Measurements from ENCODE around the gene POLR2M. TPM values are rescaled to one million over a fixed set of nuclear protein-coding genes. Genes with fewer than 3 reads are reported as not detected.

POLR2M gene
- polyA plus RNA-seq, 2 of the 4 experiments (the other 2 are of a cell fraction): 67.9 to 107 TPM

DNA sequence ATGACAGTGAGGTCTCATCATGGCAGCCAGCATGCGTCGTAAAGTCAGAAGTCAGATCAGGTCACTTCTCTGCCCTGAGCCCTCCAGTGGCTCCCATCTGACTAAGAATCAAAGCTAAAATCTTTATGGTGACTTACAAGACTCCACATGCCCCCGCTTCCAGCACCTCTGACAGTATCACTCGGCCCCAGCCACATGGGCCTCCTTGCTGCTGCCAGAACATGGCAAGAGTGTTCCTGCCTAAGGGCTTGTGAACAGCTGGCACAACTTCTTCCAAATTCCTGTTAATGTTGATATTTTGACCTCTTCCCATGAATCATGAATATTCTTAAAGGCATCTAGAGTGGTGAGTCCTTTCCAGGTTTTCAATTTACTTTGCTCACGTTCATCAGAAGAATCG, 20.5 kb downstream of the POLR2M start:
- no peak for DNase-seq (ENCODE audit: low read depth in 1 of 2, low spot score in 1 of 2)
- CTCF ChIA-PET: no interaction called here
- no peak for ATAC-seq
- H3K4me1 ChIP-seq: no peaks in the 10 kb centered on the region
- POLR2A ChIA-PET: no interaction called here
- H3K27ac ChIP-seq: no peak overlapping the region
- 88% methylated on average over 6 of the region's 6 CpGs for WGBS (ENCODE audit: missing lambda C conversion rate)
- no peak overlapping the region for H3K4me2 ChIP-seq
- TF ChIP-seq ZC3H11A (IDR thresholded peaks at IDR 0.05) (no peak), JUN (IDR thresholded peaks at IDR 0.05) (no peak), ZFP36 (IDR thresholded peaks at IDR 0.05; ENCODE audit: borderline replicate concordance, partially characterized antibody) (no peak), TFCP2L1 (CRISPR knock-in tag; IDR thresholded peaks at IDR 0.05) (no peak), POLR2AphosphoS2 (conservative IDR thresholded peaks at IDR 0.05; ENCODE audit: low read length) (no peak)
- H3K4me3 ChIP-seq: no peak overlapping the region
- no peak for FAIRE-seq
- no peaks in the 10 kb centered on the region for H3K9me3 ChIP-seq

- ATAC-seq: no peak
- no peak for DNase-seq (ENCODE audit: low read depth in 1 of 2, low spot score in 1 of 2)
- no peaks in the 10 kb centered on the region for H3K4me1 ChIP-seq
- ChIA-PET POLR2A (no interaction called here), CTCF (interaction anchor here (2.7 to 14.9 kb wide), 2 partner anchors 18 to 454 kb away, joined by 10 to 197 read pairs; no protein-coding TSS in a partner anchor)
- FAIRE-seq: no peak
- H3K4me3 ChIP-seq: no peak overlapping the region
- H3K9me3 ChIP-seq: no peaks in the 10 kb centered on the region
- WGBS (ENCODE audit: missing lambda C conversion rate): 86% methylated on average over 8 of the region's 8 CpGs
- H3K4me2 ChIP-seq: no peak overlapping the region
- no peak overlapping the region for H3K27ac ChIP-seq
- TF ChIP-seq ZFP36 (IDR thresholded peaks at IDR 0.05; ENCODE audit: borderline replicate concordance, partially characterized antibody) (no peak), ZNF302 (CRISPR knock-in tag; IDR thresholded peaks at IDR 0.05) (no peak), SMC3 (IDR thresholded peaks at IDR 0.05) (no peak), KDM5A (IDR thresholded peaks at IDR 0.05) (no peak), CBX2 (IDR thresholded peaks at IDR 0.05; ENCODE audit: borderline replicate concordance, low read depth) (no peak)
Measured at GRCh38 chr15:57728436-57728835, 21.9 kb downstream of the POLR2M start.

GRCh38 chr15:57730876-57731275, 24.4 kb downstream of the POLR2M start:
- ChIA-PET CTCF (interaction anchor here (1.1 to 14.9 kb wide), 10 partner anchors 10 to 1798 kb away, joined by 3 to 197 read pairs (median 14); no protein-coding TSS in a partner anchor), POLR2A (no interaction called here)
- TF ChIP-seq REST (IDR thresholded peaks at IDR 0.05) (no peak), FOXS1 (CRISPR knock-in tag; IDR thresholded peaks at IDR 0.05) (no peak), CBX8 (IDR thresholded peaks at IDR 0.05) (no peak), RCOR1 (IDR thresholded peaks at IDR 0.05; ENCODE audit: low read depth, low read length) (no peak), FOSL2 (IDR thresholded peaks at IDR 0.05) (no peak), FOSL2 (CRISPR knock-in tag; IDR thresholded peaks at IDR 0.05) (no peak), RAD21 (conservative IDR thresholded peaks at IDR 0.05 in 1 of 2, IDR thresholded peaks at IDR 0.05 in 1 of 2) (no peak), BHLHE40 (IDR thresholded peaks at IDR 0.05; ENCODE audit: low read depth, low read length) (no peak), ESRRA (IDR thresholded peaks at IDR 0.05; ENCODE audit: borderline replicate concordance, low read length) (no peak), CHD4 (IDR thresholded peaks at IDR 0.05; ENCODE audit: borderline replicate concordance) (no peak), EHF (CRISPR knock-in tag; IDR thresholded peaks at IDR 0.05) (no peak), POLR2A (IDR thresholded peaks at IDR 0.05; ENCODE audit: low read length) (no peak)
- TF ChIP-seq, protein P1, sequence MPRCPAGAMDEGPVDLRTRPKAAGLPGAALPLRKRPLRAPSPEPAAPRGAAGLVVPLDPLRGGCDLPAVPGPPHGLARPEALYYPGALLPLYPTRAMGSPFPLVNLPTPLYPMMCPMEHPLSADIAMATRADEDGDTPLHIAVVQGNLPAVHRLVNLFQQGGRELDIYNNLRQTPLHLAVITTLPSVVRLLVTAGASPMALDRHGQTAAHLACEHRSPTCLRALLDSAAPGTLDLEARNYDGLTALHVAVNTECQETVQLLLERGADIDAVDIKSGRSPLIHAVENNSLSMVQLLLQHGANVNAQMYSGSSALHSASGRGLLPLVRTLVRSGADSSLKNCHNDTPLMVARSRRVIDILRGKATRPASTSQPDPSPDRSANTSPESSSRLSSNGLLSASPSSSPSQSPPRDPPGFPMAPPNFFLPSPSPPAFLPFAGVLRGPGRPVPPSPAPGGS (IDR thresholded peaks at IDR 0.05): no peak
- TF ChIP-seq, protein P2, sequence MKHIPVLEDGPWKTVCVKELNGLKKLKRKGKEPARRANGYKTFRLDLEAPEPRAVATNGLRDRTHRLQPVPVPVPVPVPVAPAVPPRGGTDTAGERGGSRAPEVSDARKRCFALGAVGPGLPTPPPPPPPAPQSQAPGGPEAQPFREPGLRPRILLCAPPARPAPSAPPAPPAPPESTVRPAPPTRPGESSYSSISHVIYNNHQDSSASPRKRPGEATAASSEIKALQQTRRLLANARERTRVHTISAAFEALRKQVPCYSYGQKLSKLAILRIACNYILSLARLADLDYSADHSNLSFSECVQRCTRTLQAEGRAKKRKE (CRISPR knock-in tag; IDR thresholded peaks at IDR 0.05; ENCODE audit: low read depth): no peak
- TF ChIP-seq, protein P3, sequence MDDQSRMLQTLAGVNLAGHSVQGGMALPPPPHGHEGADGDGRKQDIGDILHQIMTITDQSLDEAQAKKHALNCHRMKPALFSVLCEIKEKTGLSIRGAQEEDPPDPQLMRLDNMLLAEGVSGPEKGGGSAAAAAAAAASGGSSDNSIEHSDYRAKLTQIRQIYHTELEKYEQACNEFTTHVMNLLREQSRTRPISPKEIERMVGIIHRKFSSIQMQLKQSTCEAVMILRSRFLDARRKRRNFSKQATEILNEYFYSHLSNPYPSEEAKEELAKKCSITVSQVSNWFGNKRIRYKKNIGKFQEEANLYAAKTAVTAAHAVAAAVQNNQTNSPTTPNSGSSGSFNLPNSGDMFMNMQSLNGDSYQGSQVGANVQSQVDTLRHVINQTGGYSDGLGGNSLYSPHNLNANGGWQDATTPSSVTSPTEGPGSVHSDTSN (IDR thresholded peaks at IDR 0.05): no peak
- Histone ChIP-seq H3K9me3 (no peaks in the 10 kb centered on the region), H3K27ac (no peak overlapping the region), H3K4me1 (no peaks in the 10 kb centered on the region), H3K4me2 (no peak overlapping the region), H3K4me3 (no peak overlapping the region)
- FAIRE-seq (no peak), DNase-seq (ENCODE audit: low read depth in 1 of 2, low spot score in 1 of 2) (no peak), ATAC-seq (no peak)
- 74% methylated on average over 5 of the region's 5 CpGs for WGBS (ENCODE audit: missing lambda C conversion rate)
